Measurements from ENCODE around the gene OVCA2.

Gene OVCA2

DNA sequence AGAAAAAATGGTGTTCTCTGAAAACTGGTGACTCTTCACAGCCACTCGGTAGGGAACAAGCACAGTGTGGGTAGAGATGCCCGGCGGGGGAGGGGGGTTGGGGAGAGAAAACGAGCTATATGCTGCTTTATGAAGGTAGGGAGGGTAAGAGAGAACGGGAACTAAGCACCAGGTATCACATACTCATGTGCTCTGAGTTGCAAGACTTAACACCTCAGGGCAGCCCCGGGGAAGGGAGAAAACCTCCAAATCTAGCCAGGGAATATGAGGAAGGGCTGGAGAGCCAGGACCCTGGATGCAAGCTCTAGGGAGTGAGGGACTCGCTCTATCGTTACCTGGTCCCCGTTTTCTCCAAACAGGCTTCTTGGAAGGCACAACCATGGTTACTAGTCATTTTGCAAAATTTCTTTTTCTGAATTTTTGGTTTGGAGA, 48.4 kb downstream of the OVCA2 start:
- peak; percentile 28 to 29 for DNase-seq

DNA sequence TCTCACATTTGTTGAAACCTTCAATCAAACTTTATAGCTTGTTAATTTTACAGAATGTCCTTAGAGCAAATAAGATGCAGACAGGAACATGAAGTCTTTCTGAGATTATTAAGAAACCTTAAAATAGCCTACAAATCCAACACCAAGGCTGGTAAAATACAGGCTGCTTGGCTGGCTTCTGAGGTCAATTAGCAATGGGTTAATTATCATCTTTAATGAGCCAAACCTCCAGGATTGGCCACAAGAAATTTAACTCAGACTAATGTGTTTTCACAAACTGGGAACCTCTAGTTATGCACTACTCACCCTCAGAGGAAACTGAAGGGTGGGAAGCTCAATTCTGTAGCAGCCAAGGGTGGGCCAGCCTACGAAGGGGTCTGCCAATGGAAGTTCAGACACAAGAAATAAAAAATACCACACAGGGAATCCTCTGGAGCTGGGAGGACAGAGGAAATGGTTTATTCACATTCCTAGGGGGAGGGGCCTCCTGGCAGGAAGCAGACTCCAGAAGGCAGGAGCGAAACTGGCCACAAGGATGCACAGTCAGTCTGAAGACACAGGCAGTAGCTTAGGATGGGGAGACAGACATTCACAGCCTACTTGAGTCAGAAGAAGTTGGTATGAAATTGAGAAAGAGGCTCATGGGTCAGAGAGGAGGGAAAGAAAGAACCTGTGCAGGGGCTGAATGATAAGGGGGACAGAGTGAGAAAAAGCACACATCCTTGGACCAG, 49.1 kb downstream of the OVCA2 start:
- no peak for DNase-seq

DNA sequence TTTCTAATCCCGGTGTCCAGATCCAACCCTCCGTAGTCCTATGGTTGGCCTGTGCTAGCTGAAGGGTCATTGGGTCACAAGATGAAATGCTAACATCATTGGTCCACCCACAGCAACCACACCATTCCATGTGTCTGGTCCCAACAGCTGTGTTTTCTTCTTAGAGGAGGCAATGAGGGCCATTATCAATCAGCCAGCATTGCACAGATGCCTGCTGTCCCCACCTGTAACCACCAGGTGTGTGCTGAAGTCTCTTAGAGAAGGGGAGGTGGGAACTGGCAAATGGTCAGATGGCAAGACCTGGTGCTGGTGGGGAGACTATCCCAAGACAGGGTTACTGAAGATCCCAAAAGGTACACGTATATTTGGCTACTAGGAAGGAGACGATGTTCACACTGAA, 50.4 kb downstream of the OVCA2 start:
- DNase-seq, result no peak
